GM21576 (cell line): ENCODE results near the gene ASAH2B.

ENCODE experiments used
- ATAC-seq: cut with Tn5 transposase; IDR thresholded peaks from one replicate; pipeline ENCODE4 v1.9.1; 2021; ENCODE audit warnings: mild to moderate bottlenecking, moderate library complexity; ENCODE audit not compliant: unreplicated experiment

ASAH2B gene

GRCh38 chr10:50796693-50797092 lies 57.0 kb downstream of the ASAH2B start:
- ATAC-seq = no peak

- no peak for ATAC-seq
These were observed 58.6 kb downstream of the ASAH2B start for GRCh38 chr10:50798297-50798696.

- ATAC-seq = no peak
These were observed 59.9 kb downstream of the ASAH2B start for GRCh38 chr10:50799595-50799994.

GRCh38 chr10:50805981-50806622 lies 66.4 kb downstream of the ASAH2B start:
- no peak for ATAC-seq

GRCh38 chr10:50807851-50808776 lies 68.4 kb downstream of the ASAH2B start:
- no peak for ATAC-seq
